Esophagus (tissue), 2 donors: ENCODE data around the gene SATB2. TPM values are rescaled to one million over a fixed set of nuclear protein-coding genes. Genes with fewer than 3 reads are reported as not detected.

ENCODE experiments used
- H3K27ac ChIP-seq, 2 donors: one replicate each; pipeline ENCODE4 v1.5.1; 2013; ENCODE audit warnings: low read depth in 2 of 2, mild to moderate bottlenecking in 2 of 2, inconsistent platforms in 1 of 2, low read length in 1 of 2, moderate library complexity in 1 of 2
- H3K27me3 ChIP-seq, 2 donors: one replicate each; pipeline ENCODE4 v1.6.1; 2013; ENCODE audit warnings: low read length in 2 of 2, control low read depth in 1 of 2, mild to moderate bottlenecking in 1 of 2; ENCODE audit not compliant: insufficient read depth in 2 of 2, control insufficient read depth in 1 of 2
- H3K36me3 ChIP-seq, 2 donors: one replicate each; pipeline ENCODE4 v1.6.1; 2013; ENCODE audit warnings: low read length in 1 of 2; ENCODE audit not compliant: control insufficient read depth in 2 of 2, insufficient read depth in 2 of 2
- H3K4me1 ChIP-seq, 2 donors: one replicate each; pipeline ENCODE4 v1.6.1; 2013; ENCODE audit warnings: low read length in 1 of 2; ENCODE audit not compliant: control insufficient read depth in 2 of 2, insufficient read depth in 2 of 2
- H3K4me3 ChIP-seq, 2 donors: one replicate each; pipeline ENCODE4 v1.5.1; 2013; ENCODE audit warnings: low read length in 2 of 2, mild to moderate bottlenecking in 2 of 2, low read depth in 1 of 2, moderate library complexity in 1 of 2
- H3K9me3 ChIP-seq, 2 donors: one replicate each; pipeline ENCODE4 v1.6.1; 2013; ENCODE audit warnings: mild to moderate bottlenecking in 2 of 2, low read depth in 1 of 2, low read length in 1 of 2, moderate library complexity in 1 of 2; ENCODE audit not compliant: control insufficient read depth in 2 of 2, insufficient read depth in 1 of 2
- WGBS, 2 donors: extraction: QIAGEN DNeasy Blood & Tissue Kit; methylation state at CpG; one replicate each; pipeline ENCODE4 v1.1.7; 2013; 5-methylcytosine and 5-hydroxymethylcytosine counted together
- polyA plus RNA-seq, 2 donors: library from polyadenylated mRNA; stranded (reverse); fragments of 200-250 nt; gene quantifications; one replicate each; pipeline ENCODE4 v1.2.3, GENCODE V29; 2013
- donor health status: healthy with polysubstance abuse.
- donor health status: Bipolar disorder and iron deficiency.

The SATB2 gene
- polyA plus RNA-seq, 2 donors: 0.33 to 0.57 TPM

DNA sequence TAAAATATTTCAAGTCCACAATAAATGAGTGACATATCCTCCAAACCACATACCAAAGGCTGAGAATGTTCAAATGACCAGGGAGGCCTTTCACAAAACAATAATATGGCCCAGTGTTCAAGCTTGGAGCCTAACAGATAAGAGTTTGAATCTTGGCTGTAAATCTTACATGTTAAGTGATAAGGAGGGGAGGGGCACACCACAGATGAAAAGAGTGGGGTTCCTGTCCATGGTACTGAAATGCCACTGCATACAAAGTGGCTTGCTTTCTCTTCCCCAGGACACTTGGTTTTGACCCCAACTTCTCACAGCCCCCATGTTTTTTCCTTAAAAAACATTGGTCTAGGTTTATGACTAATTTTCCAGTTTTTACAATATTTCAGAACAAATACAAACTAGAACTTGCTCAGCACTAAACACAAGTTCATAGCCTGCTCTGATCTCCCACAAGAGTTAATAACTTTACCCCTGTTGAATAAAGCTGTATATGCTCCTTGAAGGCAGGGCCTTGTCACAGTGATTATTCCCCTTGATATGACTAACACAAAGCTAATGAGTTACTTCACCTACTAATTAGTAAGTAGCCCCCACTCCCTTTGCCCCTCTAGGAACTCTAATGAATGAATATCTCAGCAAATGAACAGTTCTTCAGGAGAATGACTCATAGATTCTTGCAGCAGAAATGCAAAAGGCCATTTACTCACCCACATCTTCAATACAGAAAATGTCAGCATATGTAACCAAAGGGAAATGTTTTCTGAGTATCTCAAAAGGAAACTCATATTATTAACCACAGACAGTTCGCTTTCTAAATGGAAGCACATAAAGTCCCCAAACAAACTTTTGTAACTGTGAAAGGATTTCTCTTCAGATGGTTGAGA, 142.2 kb downstream of the SATB2 start:
- 79 to 91% methylated on average over 1 of the region's 1 CpG for WGBS, 2 donors
- Histone ChIP-seq H3K36me3 (no peaks in the 10 kb centered on the region), H3K4me1 (peaks cover 0 to 2% of the 10 kb centered on the region in 2 donors)

DNA sequence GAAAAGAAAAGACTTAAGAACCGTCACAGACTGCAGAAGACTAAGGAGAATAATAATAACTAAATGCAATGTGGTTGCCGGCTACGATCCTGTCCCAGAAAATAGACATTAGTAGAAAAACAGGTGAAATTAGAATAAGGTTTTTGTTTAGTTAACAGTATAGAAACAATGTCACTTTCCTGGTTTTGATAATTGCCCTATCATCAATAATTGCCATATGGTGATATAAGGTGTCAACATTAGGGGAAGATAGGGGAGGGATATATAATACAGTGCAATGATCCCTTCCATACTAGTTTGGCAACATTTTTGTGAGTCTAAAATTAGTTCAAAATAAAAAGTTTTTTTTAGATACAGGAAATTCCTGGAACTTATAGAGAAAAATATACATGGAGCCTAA, 144.8 kb downstream of the SATB2 start:
- H3K4me3 ChIP-seq: no peak overlapping the region
- H3K27me3 ChIP-seq: no peaks in the 10 kb centered on the region
- 89 to 94% methylated on average over 3 of the region's 3 CpGs for WGBS, 2 donors
- H3K9me3 ChIP-seq: no peaks in the 10 kb centered on the region
- H3K4me1 ChIP-seq: no peaks in the 10 kb centered on the region
- H3K36me3 ChIP-seq: no peaks in the 10 kb centered on the region
- H3K27ac ChIP-seq: no peak overlapping the region

More for the DNA sequence above, 142.2 kb downstream of the SATB2 start:
- H3K27ac ChIP-seq: no peak overlapping the region
- no peaks in the 10 kb centered on the region for H3K27me3 ChIP-seq
- H3K4me3 ChIP-seq: no peak overlapping the region
- no peaks in the 10 kb centered on the region for H3K9me3 ChIP-seq

DNA sequence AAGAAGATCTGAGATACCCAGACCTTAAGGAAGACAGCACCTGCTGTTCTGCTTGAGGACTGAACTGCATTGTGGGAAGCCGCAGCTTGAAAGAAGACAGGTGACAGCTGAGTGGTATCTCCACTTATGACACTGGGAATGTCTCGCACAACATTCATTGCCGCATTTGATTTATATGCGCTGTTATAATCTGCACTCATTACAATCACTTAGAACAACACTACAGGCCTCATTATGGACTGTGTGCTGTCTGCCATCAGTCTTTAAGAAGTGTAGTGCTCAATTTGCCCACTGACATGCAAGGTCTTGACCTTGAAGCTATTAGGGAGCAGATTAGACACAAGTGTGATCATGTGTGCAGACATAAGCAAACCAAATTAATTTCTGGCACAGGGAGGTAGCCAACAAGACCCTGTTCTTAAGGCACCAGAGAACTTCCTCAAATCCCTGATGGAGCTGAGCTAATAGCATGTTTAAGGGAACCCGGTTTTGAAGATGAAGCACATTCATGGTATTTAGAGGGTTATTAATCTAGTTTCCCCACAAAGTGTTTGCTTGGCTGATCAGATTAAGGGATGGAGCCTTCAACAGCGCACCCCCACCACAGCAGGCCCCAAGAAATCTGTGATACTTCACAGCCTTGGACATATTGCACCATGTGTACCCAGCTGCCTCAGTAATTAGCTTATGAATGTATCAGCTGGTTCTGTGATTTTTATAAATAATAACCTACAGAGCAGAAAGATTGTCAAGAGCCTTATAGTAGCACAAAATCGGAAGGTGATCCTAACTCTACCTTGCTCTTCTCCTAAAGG, 146.8 kb downstream of the SATB2 start:
- H3K36me3 ChIP-seq: no peaks in the 10 kb centered on the region
- H3K27ac ChIP-seq: no peak overlapping the region
- no peaks in the 10 kb centered on the region for H3K27me3 ChIP-seq
- H3K9me3 ChIP-seq: no peaks in the 10 kb centered on the region
- 89 to 92% methylated on average over 7 of the region's 7 CpGs for WGBS, 2 donors
- no peaks in the 10 kb centered on the region for H3K4me1 ChIP-seq
- no peak overlapping the region for H3K4me3 ChIP-seq

DNA sequence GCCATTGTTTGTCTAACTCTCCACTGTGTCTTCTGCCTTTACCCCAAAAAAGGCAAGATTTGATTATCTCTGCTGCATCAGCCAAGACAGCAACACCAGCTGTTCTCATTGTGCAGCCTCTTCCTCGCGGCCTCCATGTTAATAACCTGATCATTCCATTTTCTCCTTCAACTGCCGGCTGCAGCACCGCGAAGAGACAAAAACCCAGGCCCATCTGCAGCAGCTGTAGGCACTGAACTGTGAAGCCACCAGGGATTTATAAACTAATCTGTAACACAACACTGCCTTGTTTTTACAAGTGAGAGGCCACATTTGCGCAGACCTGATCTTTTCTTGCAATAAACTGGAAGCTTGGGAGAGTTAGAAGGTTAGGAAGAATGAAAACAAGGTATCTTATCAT, 147.8 kb downstream of the SATB2 start:
- no peaks in the 10 kb centered on the region for H3K27me3 ChIP-seq
- no peak overlapping the region for H3K27ac ChIP-seq
- no peaks in the 10 kb centered on the region for H3K9me3 ChIP-seq
- H3K4me1 ChIP-seq: no peaks in the 10 kb centered on the region
- H3K36me3 ChIP-seq: no peaks in the 10 kb centered on the region
- 79 to 83% methylated on average over 6 of the region's 6 CpGs for WGBS, 2 donors
- H3K4me3 ChIP-seq: no peak overlapping the region

DNA sequence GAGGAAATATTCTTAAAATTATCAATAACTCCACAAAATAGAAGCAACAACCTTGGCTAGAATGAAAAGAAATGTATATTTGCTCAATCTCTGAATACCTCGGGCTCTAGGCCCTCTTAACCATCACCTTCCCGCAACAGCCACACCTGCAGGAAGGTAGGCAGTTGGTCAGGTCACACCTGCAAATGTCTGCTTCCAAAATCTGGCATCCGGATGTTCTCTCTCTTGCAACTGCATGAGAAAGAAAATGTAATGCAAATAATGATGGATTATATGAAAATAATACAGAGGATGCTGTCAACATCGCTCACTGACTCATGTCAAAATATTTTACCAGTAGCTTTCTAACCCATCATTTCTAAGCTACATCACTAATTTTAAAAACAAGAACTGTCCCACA, 148.3 kb downstream of the SATB2 start:
- 77 to 86% methylated on average over 4 of the region's 4 CpGs for WGBS, 2 donors
- no peaks in the 10 kb centered on the region for H3K27me3 ChIP-seq

DNA sequence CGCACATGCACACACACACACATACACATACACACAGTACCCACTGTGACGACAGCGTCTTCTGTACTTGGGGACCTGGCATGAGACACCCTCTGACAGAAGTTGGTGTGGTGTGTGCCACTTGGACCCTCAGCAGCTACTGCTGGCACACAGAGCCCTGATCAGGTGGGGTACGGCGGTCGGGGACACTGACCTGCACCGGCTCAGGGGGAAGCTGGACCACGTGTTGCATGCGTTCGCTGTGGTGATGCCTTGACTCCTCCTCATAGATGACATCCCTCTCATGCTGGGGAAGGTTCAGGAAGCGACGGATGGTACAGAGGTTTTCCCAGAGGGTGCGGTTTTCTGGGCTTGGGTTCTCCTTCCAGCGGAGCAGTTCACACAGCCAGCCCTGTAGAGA, 149.2 kb downstream of the SATB2 start:
- no peaks in the 10 kb centered on the region for H3K4me1 ChIP-seq
- H3K36me3 ChIP-seq: no peaks in the 10 kb centered on the region
- no peak overlapping the region for H3K27ac ChIP-seq
- H3K4me3 ChIP-seq: no peak overlapping the region
- no peaks in the 10 kb centered on the region for H3K27me3 ChIP-seq
- 92 to 95% methylated on average over 14 of the region's 14 CpGs for WGBS, 2 donors
- no peaks in the 10 kb centered on the region for H3K9me3 ChIP-seq

More for the DNA sequence above, 148.3 kb downstream of the SATB2 start:
- Histone ChIP-seq H3K27ac (no peak overlapping the region), H3K4me3 (no peak overlapping the region), H3K36me3 (no peaks in the 10 kb centered on the region), H3K4me1 (no peaks in the 10 kb centered on the region), H3K9me3 (no peaks in the 10 kb centered on the region)

DNA sequence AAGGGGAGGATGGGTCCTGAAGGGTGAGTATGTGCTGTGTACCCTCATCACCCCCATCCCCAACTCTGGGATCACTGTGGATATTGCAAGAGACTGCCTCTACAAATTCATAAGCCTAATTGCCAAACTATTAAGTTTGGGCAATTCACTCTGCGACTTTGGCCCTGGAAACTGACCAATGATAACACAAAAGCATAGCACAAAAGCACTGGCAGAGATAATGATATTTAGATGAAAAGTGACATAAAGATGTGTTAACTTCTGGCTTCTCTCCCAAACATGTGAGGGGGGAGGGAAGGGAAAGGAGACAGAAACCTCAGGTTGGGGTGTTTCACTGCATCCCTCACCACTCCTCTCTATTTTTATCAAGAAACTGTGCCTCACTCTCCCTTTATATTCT, 150.3 kb downstream of the SATB2 start:
- Histone ChIP-seq H3K27ac (no peak overlapping the region), H3K27me3 (no peaks in the 10 kb centered on the region), H3K4me3 (no peak overlapping the region), H3K9me3 (no peaks in the 10 kb centered on the region), H3K36me3 (no peaks in the 10 kb centered on the region), H3K4me1 (no peaks in the 10 kb centered on the region)
- 68 to 75% methylated on average over 1 of the region's 1 CpG for WGBS, 2 donors

DNA sequence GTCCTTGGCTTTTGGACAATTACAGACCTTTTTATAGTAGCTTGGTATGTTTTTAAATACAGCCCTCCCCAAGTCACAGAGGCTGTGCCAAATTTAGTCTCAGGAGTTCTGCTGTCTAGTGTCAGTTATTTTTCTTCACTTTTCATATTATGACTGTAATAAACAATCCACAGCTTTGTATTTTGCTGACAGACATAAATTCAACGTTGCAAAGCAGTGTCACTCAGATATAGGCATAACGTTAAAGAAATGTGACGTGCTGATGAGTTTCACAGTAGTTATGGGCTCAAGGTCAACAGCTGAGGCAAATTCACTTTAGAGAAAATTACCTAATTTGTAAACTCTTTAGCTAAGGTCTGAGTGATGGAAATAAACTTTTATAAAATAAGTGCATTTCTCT, 151.6 kb downstream of the SATB2 start:
- WGBS, 2 donors: 70 to 72% methylated on average over 3 of the region's 3 CpGs
- H3K4me3 ChIP-seq: no peak overlapping the region
- no peaks in the 10 kb centered on the region for H3K4me1 ChIP-seq

DNA sequence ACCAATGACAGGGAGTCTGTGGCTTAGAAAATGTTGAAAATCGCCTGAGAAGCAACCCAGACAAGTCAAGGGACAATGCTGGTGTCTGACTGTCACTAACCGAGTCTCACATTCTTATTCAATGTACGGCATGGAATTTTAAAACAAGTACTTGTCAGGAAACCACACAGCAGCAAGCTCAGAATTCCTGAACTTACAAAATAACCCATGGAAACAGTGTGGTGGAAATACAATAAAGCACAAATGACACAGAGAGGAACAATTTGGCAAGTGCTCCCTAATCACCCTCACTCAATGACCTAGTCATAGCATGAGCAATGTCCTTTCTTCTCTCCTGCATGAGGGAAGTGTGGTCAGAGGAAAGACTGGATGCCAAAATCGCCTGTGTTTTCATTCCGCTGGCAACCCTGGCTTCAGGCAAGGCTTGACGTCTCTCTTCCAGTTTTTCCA, 154.0 kb downstream of the SATB2 start:
- Histone ChIP-seq H3K36me3 (no peaks in the 10 kb centered on the region), H3K4me3 (no peak overlapping the region), H3K27me3 (no peaks in the 10 kb centered on the region), H3K4me1 (no peaks in the 10 kb centered on the region), H3K27ac (no peak overlapping the region), H3K9me3 (no peaks in the 10 kb centered on the region)
- WGBS, 2 donors: 82 to 88% methylated on average over 6 of the region's 6 CpGs

More for the DNA sequence above, 151.6 kb downstream of the SATB2 start:
- no peak overlapping the region for H3K27ac ChIP-seq
- H3K36me3 ChIP-seq: no peaks in the 10 kb centered on the region
- no peaks in the 10 kb centered on the region for H3K27me3 ChIP-seq
- H3K9me3 ChIP-seq: no peaks in the 10 kb centered on the region
